Measurements from ENCODE around the gene AKAP7.
"Not testable (repeated sequence)": the region's sequence is repeated elsewhere in the genome, so short reads cannot be mapped to it uniquely, and the experiment has no call there.

The AKAP7 gene

GRCh38 chr6:131255434-131255833 is 120.2 kb downstream of the AKAP7 start:
- H3K4me3 ChIP-seq (ENCODE audit: low read depth, low read length) = no peak overlapping the region
- H3K27ac ChIP-seq (ENCODE audit: low read depth, low read length) = no peak overlapping the region
- H3K27me3 ChIP-seq (ENCODE audit: control insufficient read depth, insufficient read depth, low read length) = no peaks in the 10 kb centered on the region
- peaks cover 25% of the 10 kb centered on the region for H3K4me1 ChIP-seq (ENCODE audit: control insufficient read depth, insufficient read depth, low read length)
- no peaks in the 10 kb centered on the region for H3K36me3 ChIP-seq (ENCODE audit: control insufficient read depth, insufficient read depth, low read length)
- H3K9me3 ChIP-seq (ENCODE audit: control insufficient read depth, insufficient read depth, low read depth, low read length) = no peaks in the 10 kb centered on the region
- no peak overlapping the region for H3K9ac ChIP-seq (ENCODE audit: low read length)

DNA sequence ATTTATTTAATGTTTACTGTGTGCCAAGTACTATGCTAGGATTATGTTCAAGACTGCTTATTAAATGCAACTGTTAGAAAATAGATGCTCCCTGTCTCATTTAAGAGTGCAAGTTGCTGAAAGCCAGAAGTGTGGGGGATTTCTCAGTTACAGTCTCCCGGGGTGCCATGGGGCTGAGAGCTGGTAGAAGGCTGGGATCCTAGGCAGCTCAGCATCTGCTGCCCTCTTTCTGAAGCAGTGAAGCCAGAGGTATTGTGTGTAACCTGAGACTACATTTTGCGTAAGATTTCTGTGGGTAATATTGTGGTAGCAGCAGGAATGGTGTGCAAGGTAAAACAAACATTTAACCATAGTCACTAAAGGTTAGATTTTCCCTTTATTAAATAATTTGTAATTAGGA is 120.6 kb downstream of the AKAP7 start:
- H3K4me3 ChIP-seq (ENCODE audit: low read depth, low read length) = no peak overlapping the region
- H3K27ac ChIP-seq (ENCODE audit: low read depth, low read length) = no peak overlapping the region
- H3K9me3 ChIP-seq (ENCODE audit: control insufficient read depth, insufficient read depth, low read depth, low read length) = no peaks in the 10 kb centered on the region
- H3K9ac ChIP-seq (ENCODE audit: low read length) = no peak overlapping the region
- no peaks in the 10 kb centered on the region for H3K36me3 ChIP-seq (ENCODE audit: control insufficient read depth, insufficient read depth, low read length)
- no peaks in the 10 kb centered on the region for H3K27me3 ChIP-seq (ENCODE audit: control insufficient read depth, insufficient read depth, low read length)
- peaks cover 21% of the 10 kb centered on the region for H3K4me1 ChIP-seq (ENCODE audit: control insufficient read depth, insufficient read depth, low read length)

- Histone ChIP-seq H3K9me3 (ENCODE audit: control insufficient read depth, insufficient read depth, low read depth, low read length) (peaks cover 2% of the 10 kb centered on the region; the same call in 1 of the 2 replicates), H3K27me3 (ENCODE audit: control insufficient read depth, insufficient read depth, low read length) (no peaks in the 10 kb centered on the region), H3K36me3 (ENCODE audit: control insufficient read depth, insufficient read depth, low read length) (no peaks in the 10 kb centered on the region), H3K27ac (ENCODE audit: low read depth, low read length) (no peak overlapping the region), H3K4me1 (ENCODE audit: control insufficient read depth, insufficient read depth, low read length) (peaks cover 9% of the 10 kb centered on the region), H3K9ac (ENCODE audit: low read length) (no peak overlapping the region), H3K4me3 (ENCODE audit: low read depth, low read length) (no peak overlapping the region)
Measured at GRCh38 chr6:131257104-131257503, 121.8 kb downstream of the AKAP7 start.

DNA sequence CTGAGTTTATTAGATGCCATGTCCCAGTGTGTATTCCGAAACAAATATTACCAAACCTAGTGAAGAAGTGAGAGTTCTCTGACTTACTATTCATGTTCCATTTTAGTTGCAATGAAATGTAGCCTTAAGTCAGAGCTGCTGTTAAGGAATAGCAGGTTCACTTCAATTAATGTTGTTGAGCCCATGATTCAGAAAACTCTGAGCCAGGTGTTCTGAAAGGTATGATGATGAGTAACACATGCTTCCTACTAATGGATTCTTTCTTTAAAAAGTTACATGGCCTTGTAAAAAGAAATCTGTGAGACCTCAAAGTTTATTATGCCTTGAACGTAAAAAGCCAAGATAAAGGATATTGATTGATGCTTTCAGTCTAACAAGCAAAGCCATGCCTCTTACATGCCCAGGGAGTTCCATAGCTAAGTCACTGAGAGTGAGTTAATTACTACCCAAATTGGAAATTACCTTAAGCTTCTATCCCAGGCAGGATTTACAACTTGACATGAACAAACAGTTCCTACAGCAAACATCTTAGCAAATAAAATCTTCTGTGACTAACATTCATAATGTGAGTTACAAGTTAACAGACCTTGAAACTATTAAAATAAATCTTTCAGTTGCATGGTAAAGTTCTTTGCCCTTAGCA is 122.9 kb downstream of the AKAP7 start:
- Histone ChIP-seq H3K9ac (ENCODE audit: low read length) (no peak overlapping the region), H3K4me3 (ENCODE audit: low read depth, low read length) (no peak overlapping the region), H3K9me3 (ENCODE audit: control insufficient read depth, insufficient read depth, low read depth, low read length) (peaks cover 2% of the 10 kb centered on the region; the same call in 1 of the 2 replicates), H3K36me3 (ENCODE audit: control insufficient read depth, insufficient read depth, low read length) (no peaks in the 10 kb centered on the region), H3K4me1 (ENCODE audit: control insufficient read depth, insufficient read depth, low read length) (peaks cover 5% of the 10 kb centered on the region), H3K27me3 (ENCODE audit: control insufficient read depth, insufficient read depth, low read length) (no peaks in the 10 kb centered on the region), H3K27ac (ENCODE audit: low read depth, low read length) (no peak overlapping the region)

GRCh38 chr6:131258816-131259476 is 123.7 kb downstream of the AKAP7 start:
- Histone ChIP-seq H3K9me3 (ENCODE audit: control insufficient read depth, insufficient read depth, low read depth, low read length) (peaks cover 2% of the 10 kb centered on the region; the same call in 1 of the 2 replicates), H3K36me3 (ENCODE audit: control insufficient read depth, insufficient read depth, low read length) (no peaks in the 10 kb centered on the region), H3K4me1 (ENCODE audit: control insufficient read depth, insufficient read depth, low read length) (peaks cover 5% of the 10 kb centered on the region), H3K4me3 (ENCODE audit: low read depth, low read length) (no peak overlapping the region), H3K27ac (ENCODE audit: low read depth, low read length) (no peak overlapping the region), H3K27me3 (ENCODE audit: control insufficient read depth, insufficient read depth, low read length) (no peaks in the 10 kb centered on the region), H3K9ac (ENCODE audit: low read length) (no peak overlapping the region)

DNA sequence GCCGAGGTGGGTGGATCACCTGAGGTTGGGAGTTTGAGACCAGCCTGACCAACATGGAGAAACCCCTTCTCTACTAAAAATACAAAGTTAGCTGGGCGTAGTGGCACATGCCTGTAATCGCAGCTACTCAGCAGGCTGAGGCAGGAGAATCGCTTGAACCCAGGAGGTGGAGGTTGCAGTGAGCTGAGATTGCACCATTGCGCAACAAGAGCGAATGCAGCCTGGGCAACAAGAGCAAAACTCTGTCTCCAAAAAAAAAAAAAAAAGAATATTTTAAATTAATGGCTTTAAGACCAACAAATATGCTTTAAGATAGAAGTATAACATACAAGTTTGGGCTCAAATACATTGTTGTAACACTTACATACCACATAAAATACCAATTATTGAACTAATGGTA is 125.7 kb downstream of the AKAP7 start:
- H3K27me3 ChIP-seq (ENCODE audit: control insufficient read depth, insufficient read depth, low read length); H3K36me3 ChIP-seq (ENCODE audit: control insufficient read depth, insufficient read depth, low read length); H3K4me1 ChIP-seq (ENCODE audit: control insufficient read depth, insufficient read depth, low read length); H3K27ac ChIP-seq (ENCODE audit: low read depth, low read length); H3K9ac ChIP-seq (ENCODE audit: low read length); H3K9me3 ChIP-seq (ENCODE audit: control insufficient read depth, insufficient read depth, low read depth, low read length); H3K4me3 ChIP-seq (ENCODE audit: low read depth, low read length): not testable (repeated sequence)

DNA sequence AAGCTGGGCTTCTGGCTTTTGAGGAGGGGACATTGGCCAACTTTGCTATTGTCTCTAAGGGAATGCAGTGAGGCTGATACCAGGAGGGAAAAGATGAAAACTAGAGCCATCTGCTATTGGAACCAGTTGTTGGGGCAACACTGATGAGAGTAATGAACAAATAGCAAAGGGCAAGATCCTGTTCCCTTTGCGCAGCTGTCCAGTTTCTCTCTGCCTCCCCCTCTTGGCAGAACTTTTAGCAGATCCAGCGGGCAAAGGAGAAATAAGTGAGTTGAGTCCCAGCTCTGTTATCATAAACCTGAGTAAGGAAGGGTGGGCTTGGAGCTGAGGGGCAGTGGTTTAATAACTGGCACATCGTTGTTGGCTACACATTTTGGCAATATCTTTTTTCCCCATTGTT is 126.8 kb downstream of the AKAP7 start:
- Histone ChIP-seq H3K27ac (ENCODE audit: low read depth, low read length) (no peak overlapping the region), H3K4me1 (ENCODE audit: control insufficient read depth, insufficient read depth, low read length) (peaks cover 5% of the 10 kb centered on the region), H3K9me3 (ENCODE audit: control insufficient read depth, insufficient read depth, low read depth, low read length) (peaks cover 2% of the 10 kb centered on the region; the same call in 1 of the 2 replicates), H3K9ac (ENCODE audit: low read length) (no peak overlapping the region), H3K4me3 (ENCODE audit: low read depth, low read length) (no peak overlapping the region), H3K36me3 (ENCODE audit: control insufficient read depth, insufficient read depth, low read length) (no peaks in the 10 kb centered on the region), H3K27me3 (ENCODE audit: control insufficient read depth, insufficient read depth, low read length) (no peaks in the 10 kb centered on the region)

DNA sequence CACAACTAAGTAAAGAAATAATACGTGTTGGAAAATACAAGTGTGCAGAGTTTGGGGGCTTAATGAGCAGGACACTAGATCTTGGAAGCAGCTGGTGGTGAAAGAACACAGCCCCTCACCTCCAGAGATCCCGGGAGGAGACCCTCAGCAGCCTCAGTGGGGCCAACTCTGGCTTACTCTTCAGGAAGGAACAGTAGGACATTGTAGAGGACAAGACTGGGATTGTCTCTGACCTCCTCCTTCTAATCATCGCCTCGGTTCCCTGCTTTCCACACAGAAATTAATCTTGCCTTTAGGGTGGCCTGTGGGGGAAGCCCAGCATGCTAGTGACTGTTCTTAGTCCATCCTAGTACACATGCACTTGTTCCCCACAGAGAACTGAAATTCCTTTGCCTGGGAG is 130.7 kb downstream of the AKAP7 start:
- Histone ChIP-seq H3K9me3 (ENCODE audit: control insufficient read depth, insufficient read depth, low read depth, low read length) (peaks cover 15% of the 10 kb centered on the region), H3K9ac (ENCODE audit: low read length) (no peak overlapping the region), H3K36me3 (ENCODE audit: control insufficient read depth, insufficient read depth, low read length) (no peaks in the 10 kb centered on the region; the same call in 1 of the 2 replicates), H3K4me1 (ENCODE audit: control insufficient read depth, insufficient read depth, low read length) (no peaks in the 10 kb centered on the region), H3K4me3 (ENCODE audit: low read depth, low read length) (no peak overlapping the region), H3K27me3 (ENCODE audit: control insufficient read depth, insufficient read depth, low read length) (no peaks in the 10 kb centered on the region), H3K27ac (ENCODE audit: low read depth, low read length) (no peak overlapping the region)

- Histone ChIP-seq H3K4me3 (ENCODE audit: low read depth, low read length) (no peak overlapping the region), H3K9me3 (ENCODE audit: control insufficient read depth, insufficient read depth, low read depth, low read length) (peaks cover 13% of the 10 kb centered on the region), H3K9ac (ENCODE audit: low read length) (no peak overlapping the region), H3K27me3 (ENCODE audit: control insufficient read depth, insufficient read depth, low read length) (no peaks in the 10 kb centered on the region), H3K36me3 (ENCODE audit: control insufficient read depth, insufficient read depth, low read length) (no peaks in the 10 kb centered on the region; the same call in 1 of the 2 replicates), H3K4me1 (ENCODE audit: control insufficient read depth, insufficient read depth, low read length) (no peaks in the 10 kb centered on the region), H3K27ac (ENCODE audit: low read depth, low read length) (no peak overlapping the region)
Measured at GRCh38 chr6:131268303-131268702, 133.0 kb downstream of the AKAP7 start.

DNA sequence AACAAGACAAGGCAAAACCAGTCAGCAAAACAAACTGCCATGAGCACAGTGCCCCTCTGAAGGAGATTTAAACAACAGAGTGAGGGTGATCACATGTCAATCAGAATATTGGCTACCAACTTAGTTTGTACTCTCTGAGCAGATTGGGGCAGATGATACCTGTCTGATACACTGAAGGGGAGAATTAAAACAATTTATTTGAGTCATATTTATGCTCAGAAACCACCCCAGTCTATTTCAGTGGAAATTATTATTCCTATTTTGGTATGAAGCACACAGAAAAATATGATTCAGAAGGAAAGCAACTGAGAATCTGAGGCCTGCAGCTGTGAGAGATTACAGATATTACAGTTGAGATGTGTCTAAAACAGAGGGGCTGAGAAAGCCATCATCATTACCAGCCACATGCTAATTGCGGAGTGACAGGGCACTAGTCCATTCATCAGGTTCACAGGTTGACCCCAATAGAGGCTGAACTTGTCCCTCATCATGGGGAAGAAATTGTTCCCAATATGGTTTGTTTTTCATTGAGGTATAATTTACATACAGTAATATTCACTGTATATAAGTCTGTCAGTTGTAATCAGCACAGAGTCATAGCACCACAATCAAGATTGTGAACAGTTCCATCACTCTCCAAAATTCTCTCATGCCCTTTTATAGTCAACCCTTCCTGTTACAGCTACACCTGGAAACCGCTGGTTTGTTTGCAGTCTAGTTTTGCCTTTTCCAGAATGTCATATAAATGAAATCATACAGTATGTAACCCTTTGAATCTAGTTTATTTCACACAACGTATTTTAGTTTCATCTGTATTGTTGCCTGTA is 134.5 kb downstream of the AKAP7 start:
- Histone ChIP-seq H3K4me3 (ENCODE audit: low read depth, low read length) (no peak overlapping the region), H3K36me3 (ENCODE audit: control insufficient read depth, insufficient read depth, low read length) (no peaks in the 10 kb centered on the region; the same call in 1 of the 2 replicates), H3K9me3 (ENCODE audit: control insufficient read depth, insufficient read depth, low read depth, low read length) (peaks cover 13% of the 10 kb centered on the region), H3K4me1 (ENCODE audit: control insufficient read depth, insufficient read depth, low read length) (no peaks in the 10 kb centered on the region), H3K27me3 (ENCODE audit: control insufficient read depth, insufficient read depth, low read length) (no peaks in the 10 kb centered on the region), H3K27ac (ENCODE audit: low read depth, low read length) (no peak overlapping the region), H3K9ac (ENCODE audit: low read length) (no peak overlapping the region)

- no peaks in the 10 kb centered on the region; the same call in 1 of the 2 replicates for H3K36me3 ChIP-seq (ENCODE audit: control insufficient read depth, insufficient read depth, low read length)
Measured at GRCh38 chr6:131270534-131270933, 135.3 kb downstream of the AKAP7 start.

More at GRCh38 chr6:131270534-131270933, 135.3 kb downstream of the AKAP7 start:
- H3K4me1 ChIP-seq (ENCODE audit: control insufficient read depth, insufficient read depth, low read length) = no peaks in the 10 kb centered on the region
- H3K27ac ChIP-seq (ENCODE audit: low read depth, low read length) = no peak overlapping the region
- peaks cover 13% of the 10 kb centered on the region for H3K9me3 ChIP-seq (ENCODE audit: control insufficient read depth, insufficient read depth, low read depth, low read length)
- no peak overlapping the region for H3K9ac ChIP-seq (ENCODE audit: low read length)
- H3K4me3 ChIP-seq (ENCODE audit: low read depth, low read length) = no peak overlapping the region
- no peaks in the 10 kb centered on the region for H3K27me3 ChIP-seq (ENCODE audit: control insufficient read depth, insufficient read depth, low read length)

All from HUES6 (cell line).